ENCODE data around the gene CAB39.

- TF ChIP-seq POLR2AphosphoS5 (IDR thresholded peaks at IDR 0.05; ENCODE audit: low read depth, low read length) (no peak), TAF1 (IDR thresholded peaks at IDR 0.05; ENCODE audit: borderline replicate concordance, low read depth, low read length) (no peak), IRF3 (IDR thresholded peaks at IDR 0.05; ENCODE audit: low read depth, low read length) (no peak), RFX5 (IDR thresholded peaks at IDR 0.05; ENCODE audit: low read length) (no peak), FOXJ3 (CRISPR knock-in tag; IDR thresholded peaks at IDR 0.05) (no peak), EZH2phosphoT487 (IDR thresholded peaks at IDR 0.05; ENCODE audit: borderline replicate concordance, low read depth) (no peak)
- TF ChIP-seq, protein P1, sequence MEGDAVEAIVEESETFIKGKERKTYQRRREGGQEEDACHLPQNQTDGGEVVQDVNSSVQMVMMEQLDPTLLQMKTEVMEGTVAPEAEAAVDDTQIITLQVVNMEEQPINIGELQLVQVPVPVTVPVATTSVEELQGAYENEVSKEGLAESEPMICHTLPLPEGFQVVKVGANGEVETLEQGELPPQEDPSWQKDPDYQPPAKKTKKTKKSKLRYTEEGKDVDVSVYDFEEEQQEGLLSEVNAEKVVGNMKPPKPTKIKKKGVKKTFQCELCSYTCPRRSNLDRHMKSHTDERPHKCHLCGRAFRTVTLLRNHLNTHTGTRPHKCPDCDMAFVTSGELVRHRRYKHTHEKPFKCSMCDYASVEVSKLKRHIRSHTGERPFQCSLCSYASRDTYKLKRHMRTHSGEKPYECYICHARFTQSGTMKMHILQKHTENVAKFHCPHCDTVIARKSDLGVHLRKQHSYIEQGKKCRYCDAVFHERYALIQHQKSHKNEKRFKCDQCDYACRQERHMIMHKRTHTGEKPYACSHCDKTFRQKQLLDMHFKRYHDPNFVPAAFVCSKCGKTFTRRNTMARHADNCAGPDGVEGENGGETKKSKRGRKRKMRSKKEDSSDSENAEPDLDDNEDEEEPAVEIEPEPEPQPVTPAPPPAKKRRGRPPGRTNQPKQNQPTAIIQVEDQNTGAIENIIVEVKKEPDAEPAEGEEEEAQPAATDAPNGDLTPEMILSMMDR (IDR thresholded peaks at IDR 0.05): peak; percentile 72
These were observed 111.8 kb downstream of the CAB39 start for GRCh38 chr2:230824406-230824978.

Data from SK-N-SH (cell line).